Neural progenitor cell (in vitro differentiated cells): ENCODE data around the gene ATAT1.

Experiments
- EZH2 ChIP-seq: fragments of 200-600 bp; sonication (generic); IDR thresholded peaks from 2 replicates; pipeline ENCODE4 v1.6.1; 2017; ENCODE audit warnings: antibody characterized with exemption, mild to moderate bottlenecking, moderate library complexity
- EZH2phosphoT487 ChIP-seq: fragments of 200-600 bp; sonication (generic); IDR thresholded peaks from 2 replicates; pipeline ENCODE4 v1.6.1; 2017; ENCODE audit warnings: antibody characterized with exemption
- TF ChIP-seq, protein P1 (sequence below): fragments of 200-600 bp; sonication (generic); IDR thresholded peaks from 2 replicates; pipeline ENCODE4 v1.5.1; 2017; ENCODE audit warnings: antibody characterized with exemption, mild to moderate bottlenecking

DNA sequence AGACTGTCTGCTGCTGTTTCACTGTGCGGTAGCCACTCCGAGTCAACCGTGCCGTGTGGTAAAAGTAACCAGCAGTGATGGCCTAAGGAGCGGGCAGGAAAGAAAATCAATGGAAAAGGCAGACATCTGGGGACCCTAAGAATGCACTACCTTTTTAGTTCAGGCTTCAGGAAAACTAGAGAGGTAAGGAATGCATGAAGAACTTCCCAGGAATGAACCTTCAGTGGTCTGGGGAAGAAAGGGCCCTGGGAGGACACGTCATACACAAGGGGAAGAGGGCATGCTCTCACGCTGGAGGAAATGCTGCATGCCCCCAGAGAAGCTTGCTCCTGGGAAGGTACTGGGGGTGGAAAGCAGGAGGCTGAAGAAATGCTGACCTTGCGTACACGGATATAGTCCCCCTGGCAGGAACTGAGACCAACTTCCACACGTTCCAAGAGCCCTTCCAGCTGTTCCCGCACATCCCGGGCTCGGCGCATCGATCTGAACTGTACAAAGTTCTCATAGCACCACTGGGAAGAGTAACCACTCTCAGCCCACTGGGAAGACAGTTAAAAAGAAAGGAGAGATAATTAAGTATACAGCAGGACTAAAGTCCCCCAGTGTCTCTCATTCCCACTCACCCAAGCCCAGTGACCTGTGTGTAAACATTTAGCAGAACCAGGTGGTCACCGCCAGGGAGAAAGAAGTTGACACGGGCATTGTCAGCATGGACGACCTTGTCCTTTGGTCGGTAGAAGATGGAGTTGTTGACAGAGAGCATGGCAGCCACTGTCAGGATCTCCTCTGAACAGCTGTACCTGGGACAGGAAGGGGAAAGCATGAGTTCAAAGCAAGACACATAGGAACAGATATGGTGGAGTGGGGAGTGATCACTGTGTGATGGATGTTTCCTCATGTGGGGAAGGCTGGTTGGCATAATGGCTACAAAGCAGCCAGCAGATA lies 28.4 kb downstream of the ATAT1 start:
- TF ChIP-seq, protein P1, sequence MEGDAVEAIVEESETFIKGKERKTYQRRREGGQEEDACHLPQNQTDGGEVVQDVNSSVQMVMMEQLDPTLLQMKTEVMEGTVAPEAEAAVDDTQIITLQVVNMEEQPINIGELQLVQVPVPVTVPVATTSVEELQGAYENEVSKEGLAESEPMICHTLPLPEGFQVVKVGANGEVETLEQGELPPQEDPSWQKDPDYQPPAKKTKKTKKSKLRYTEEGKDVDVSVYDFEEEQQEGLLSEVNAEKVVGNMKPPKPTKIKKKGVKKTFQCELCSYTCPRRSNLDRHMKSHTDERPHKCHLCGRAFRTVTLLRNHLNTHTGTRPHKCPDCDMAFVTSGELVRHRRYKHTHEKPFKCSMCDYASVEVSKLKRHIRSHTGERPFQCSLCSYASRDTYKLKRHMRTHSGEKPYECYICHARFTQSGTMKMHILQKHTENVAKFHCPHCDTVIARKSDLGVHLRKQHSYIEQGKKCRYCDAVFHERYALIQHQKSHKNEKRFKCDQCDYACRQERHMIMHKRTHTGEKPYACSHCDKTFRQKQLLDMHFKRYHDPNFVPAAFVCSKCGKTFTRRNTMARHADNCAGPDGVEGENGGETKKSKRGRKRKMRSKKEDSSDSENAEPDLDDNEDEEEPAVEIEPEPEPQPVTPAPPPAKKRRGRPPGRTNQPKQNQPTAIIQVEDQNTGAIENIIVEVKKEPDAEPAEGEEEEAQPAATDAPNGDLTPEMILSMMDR, result no peak
- TF ChIP-seq EZH2phosphoT487 (no peak), EZH2 (no peak)
